Neural progenitor cell (in vitro differentiated cells): ENCODE data around the gene ZFPM1. TPM values are rescaled to one million over a fixed set of nuclear protein-coding genes. Genes with fewer than 3 reads are reported as not detected.

Experiments
- DNase-seq: peaks from one replicate; pipeline ENCODE4 v3.0.0-alpha.2; 2016; ENCODE audit warnings: low spot score
- H2AFZ ChIP-seq: fragments of 200-600 bp; sonication (generic); replicated peaks from 2 replicates; pipeline ENCODE4 v1.6.1; 2016; ENCODE audit warnings: antibody characterized with exemption
- H3F3A ChIP-seq: fragments of 200-600 bp; sonication (generic); 2 replicates; pipeline ENCODE4 v1.6.1; 2016; ENCODE audit warnings: antibody characterized with exemption, low read depth
- H3K27ac ChIP-seq: fragments of 200-600 bp; sonication (generic); 2 replicates; pipeline ENCODE4 v1.5.1; 2016; ENCODE audit warnings: mild to moderate bottlenecking
- H3K27me3 ChIP-seq: fragments of 200-600 bp; sonication (generic); 2 replicates; pipeline ENCODE4 v1.6.1; 2016; ENCODE audit warnings: mild to moderate bottlenecking, moderate library complexity
- H3K36me3 ChIP-seq: fragments of 200-600 bp; sonication (generic); 2 replicates; pipeline ENCODE4 v1.5.1; 2016
- H3K4me1 ChIP-seq: fragments of 200-600 bp; sonication (generic); 2 replicates; pipeline ENCODE4 v1.6.1; 2016; ENCODE audit warnings: mixed run types
- H3K4me2 ChIP-seq: fragments of 200-600 bp; sonication (generic); 2 replicates; pipeline ENCODE4 v1.6.1; 2016
- H3K4me3 ChIP-seq: fragments of 200-600 bp; sonication (generic); 2 replicates; pipeline ENCODE4 v1.5.1; 2016
- H3K79me2 ChIP-seq: fragments of 200-600 bp; sonication (generic); 2 replicates; pipeline ENCODE4 v1.6.1; 2016; ENCODE audit warnings: low read depth
- H3K9ac ChIP-seq: fragments of 200-600 bp; sonication (generic); 2 replicates; pipeline ENCODE4 v1.6.1; 2016
- H3K9me3 ChIP-seq: fragments of 200-600 bp; sonication (generic); 2 replicates; pipeline ENCODE4 v1.5.1; 2016; ENCODE audit warnings: low read depth
- H4K20me1 ChIP-seq: fragments of 200-600 bp; sonication (generic); 2 replicates; pipeline ENCODE4 v1.6.1; 2016; ENCODE audit warnings: low read depth
- H3K27ac Mint-ChIP-seq: 3 replicates; pipeline ENCODE4 v1.8.0; 2021; ENCODE audit warnings: mixed read lengths
- H3K27me3 Mint-ChIP-seq: 2 replicates; pipeline ENCODE4 v1.8.0; 2022; ENCODE audit warnings: low read depth, mild to moderate bottlenecking, inconsistent platforms, moderate library complexity, mixed read lengths; ENCODE audit not compliant: insufficient read depth
- H3K36me3 Mint-ChIP-seq: 3 replicates; pipeline ENCODE4 v1.8.0; 2021; ENCODE audit warnings: mixed read lengths
- H3K4me1 Mint-ChIP-seq: 3 replicates; pipeline ENCODE4 v1.8.0; 2021; ENCODE audit warnings: mixed read lengths
- H3K4me3 Mint-ChIP-seq: 3 replicates; pipeline ENCODE4 v1.8.0; 2021; ENCODE audit warnings: mild to moderate bottlenecking, moderate library complexity, mixed read lengths
- H3K9me3 Mint-ChIP-seq: 3 replicates; pipeline ENCODE4 v1.8.0; 2020; ENCODE audit warnings: mixed read lengths
- EZH2 ChIP-seq: fragments of 200-600 bp; sonication (generic); IDR thresholded peaks from 2 replicates; pipeline ENCODE4 v1.6.1; 2017; ENCODE audit warnings: antibody characterized with exemption, mild to moderate bottlenecking, moderate library complexity
- EZH2phosphoT487 ChIP-seq: fragments of 200-600 bp; sonication (generic); IDR thresholded peaks from 2 replicates; pipeline ENCODE4 v1.6.1; 2017; ENCODE audit warnings: antibody characterized with exemption
- total RNA-seq: library from RNA; depleted of rRNA; stranded (reverse); fragments of >200 nt; gene quantifications from 2 replicates; pipeline ENCODE4 v1.2.3, GENCODE V29; 2015; ENCODE audit warnings: low replicate concordance
- TF ChIP-seq, protein P1 (sequence below): fragments of 200-600 bp; sonication (generic); IDR thresholded peaks from 2 replicates; pipeline ENCODE4 v1.5.1; 2017; ENCODE audit warnings: antibody characterized with exemption, mild to moderate bottlenecking

Gene ZFPM1
- total RNA-seq, 1 donor from 2014 or later, result 0.36 TPM

DNA sequence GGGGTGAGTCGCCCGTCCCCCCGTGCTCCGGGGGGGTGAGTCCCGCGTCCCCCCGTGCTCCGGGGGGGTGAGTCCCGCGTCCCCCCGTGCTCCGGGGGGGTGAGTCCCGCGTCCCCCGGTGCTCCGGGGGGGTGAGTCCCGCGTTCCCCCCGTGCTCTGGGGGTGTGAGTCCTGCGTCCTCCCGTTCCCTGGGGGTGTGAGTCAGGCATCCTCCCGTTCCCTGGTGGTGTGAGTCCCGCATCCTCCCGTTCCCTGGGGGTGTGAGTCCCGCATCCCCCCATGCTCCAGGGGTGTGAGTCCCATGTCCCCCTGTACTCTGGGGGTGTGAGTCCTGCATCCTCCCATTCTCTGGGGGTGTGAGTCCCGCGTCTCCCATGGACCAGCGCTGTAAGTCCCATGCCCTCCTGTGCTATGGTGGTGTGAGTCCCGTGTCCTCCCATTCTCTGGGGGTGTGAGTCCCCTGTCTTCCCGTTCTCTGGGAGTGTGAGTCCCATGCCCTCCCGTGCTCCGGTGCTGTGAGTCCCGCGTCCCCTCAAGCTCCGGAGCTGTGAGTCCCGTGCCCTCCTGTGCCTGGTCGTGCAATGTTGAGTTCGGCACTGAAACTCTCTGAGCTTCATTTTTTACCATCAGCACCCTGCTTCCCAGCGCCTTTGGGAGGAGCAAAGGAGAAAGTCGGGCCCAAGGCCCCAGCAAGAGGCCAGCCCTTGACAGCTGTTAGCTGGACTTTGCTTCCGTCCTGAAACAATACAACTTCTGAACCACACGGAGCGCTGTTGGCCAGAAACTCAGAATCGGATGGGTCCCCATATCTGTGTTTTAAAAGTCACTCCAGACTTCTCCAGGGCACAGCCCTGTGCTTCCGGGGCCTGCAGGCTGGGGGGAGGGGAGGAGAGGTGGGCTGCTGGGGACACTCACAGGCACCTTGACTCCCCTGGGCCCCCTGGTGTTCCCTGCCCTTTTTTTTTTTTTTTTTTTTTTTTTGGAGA lies 105.7 kb downstream of the ZFPM1 start:
- Histone ChIP-seq H3K36me3 (no peaks in the 10 kb centered on the region), H3K79me2 (no peaks in the 10 kb centered on the region), H4K20me1 (peaks cover 26% of the 10 kb centered on the region), H3K4me1 (no peaks in the 10 kb centered on the region), H3F3A (peaks cover 5% of the 10 kb centered on the region), H3K27me3 (peaks cover 8% of the 10 kb centered on the region), H3K27ac (no peak overlapping the region), H3K4me2 (no peak overlapping the region), H2AFZ (no peak overlapping the region), H3K9me3 (no peaks in the 10 kb centered on the region), H3K9ac (no peak overlapping the region), H3K4me3 (no peak overlapping the region)
- Mint-ChIP-seq H3K4me3 (no peak overlapping the region), H3K9me3 (no peaks in the 10 kb centered on the region), H3K4me1 (peaks cover 24% of the 10 kb centered on the region), H3K27me3 (peaks cover 12% of the 10 kb centered on the region), H3K27ac (no peak overlapping the region), H3K36me3 (no peaks in the 10 kb centered on the region)
- no peak for TF ChIP-seq EZH2phosphoT487
- TF ChIP-seq, protein P1, sequence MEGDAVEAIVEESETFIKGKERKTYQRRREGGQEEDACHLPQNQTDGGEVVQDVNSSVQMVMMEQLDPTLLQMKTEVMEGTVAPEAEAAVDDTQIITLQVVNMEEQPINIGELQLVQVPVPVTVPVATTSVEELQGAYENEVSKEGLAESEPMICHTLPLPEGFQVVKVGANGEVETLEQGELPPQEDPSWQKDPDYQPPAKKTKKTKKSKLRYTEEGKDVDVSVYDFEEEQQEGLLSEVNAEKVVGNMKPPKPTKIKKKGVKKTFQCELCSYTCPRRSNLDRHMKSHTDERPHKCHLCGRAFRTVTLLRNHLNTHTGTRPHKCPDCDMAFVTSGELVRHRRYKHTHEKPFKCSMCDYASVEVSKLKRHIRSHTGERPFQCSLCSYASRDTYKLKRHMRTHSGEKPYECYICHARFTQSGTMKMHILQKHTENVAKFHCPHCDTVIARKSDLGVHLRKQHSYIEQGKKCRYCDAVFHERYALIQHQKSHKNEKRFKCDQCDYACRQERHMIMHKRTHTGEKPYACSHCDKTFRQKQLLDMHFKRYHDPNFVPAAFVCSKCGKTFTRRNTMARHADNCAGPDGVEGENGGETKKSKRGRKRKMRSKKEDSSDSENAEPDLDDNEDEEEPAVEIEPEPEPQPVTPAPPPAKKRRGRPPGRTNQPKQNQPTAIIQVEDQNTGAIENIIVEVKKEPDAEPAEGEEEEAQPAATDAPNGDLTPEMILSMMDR, result peak; percentile 47
- DNase-seq, result peak; percentile 64

DNA sequence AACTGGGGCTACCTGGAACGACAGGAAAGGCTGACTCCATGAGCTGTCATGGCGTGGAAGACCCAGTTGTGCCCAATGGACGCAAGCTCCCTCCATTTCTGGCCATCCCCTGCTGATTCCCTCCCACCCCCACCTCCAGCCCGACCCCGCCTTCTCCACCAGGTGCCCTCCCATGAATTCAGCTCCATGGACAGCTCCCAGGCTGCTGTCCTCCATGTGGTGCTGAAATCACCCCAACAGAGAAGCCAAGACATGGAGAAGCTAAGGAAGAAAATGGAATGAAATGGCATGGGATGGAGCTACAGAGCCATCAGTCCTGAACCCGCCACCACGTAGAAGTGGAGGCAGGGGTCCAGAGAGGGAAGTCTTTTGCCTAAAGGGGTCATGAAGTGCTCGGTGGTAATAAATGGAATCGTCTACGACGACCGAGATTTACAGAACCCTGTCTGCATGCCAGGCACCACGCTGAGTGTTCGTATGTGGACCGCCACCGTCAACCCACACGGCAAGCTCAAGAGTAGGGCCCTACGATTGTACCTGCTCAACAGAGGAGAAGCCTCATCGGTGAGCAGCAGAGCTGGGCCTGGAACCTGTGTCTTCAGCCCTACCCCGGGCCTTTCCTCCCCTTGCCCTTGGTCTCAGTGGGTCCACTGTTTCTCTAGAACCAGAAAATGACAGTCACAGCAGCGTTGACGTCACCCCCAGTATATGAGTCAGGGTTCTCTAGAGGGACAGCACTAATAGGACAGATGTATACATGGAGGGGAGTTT lies 107.8 kb downstream of the ZFPM1 start:
- no peaks in the 10 kb centered on the region for H3K9me3 ChIP-seq
- Mint-ChIP-seq H3K9me3 (no peaks in the 10 kb centered on the region), H3K4me1 (peaks cover 18% of the 10 kb centered on the region), H3K27ac (no peak overlapping the region), H3K36me3 (no peaks in the 10 kb centered on the region), H3K4me3 (no peak overlapping the region), H3K27me3 (peaks cover 11% of the 10 kb centered on the region)
- no peak overlapping the region for H3K27ac ChIP-seq
- TF ChIP-seq, protein P1, result no peak
- no peak for TF ChIP-seq EZH2phosphoT487
- no peak for TF ChIP-seq EZH2
- no peaks in the 10 kb centered on the region for H3K36me3 ChIP-seq
- peaks cover 26% of the 10 kb centered on the region for H4K20me1 ChIP-seq
- peaks cover 8% of the 10 kb centered on the region for H3K27me3 ChIP-seq
- no peaks in the 10 kb centered on the region for H3K4me1 ChIP-seq
- peak; percentile 78 for DNase-seq
- H2AFZ ChIP-seq, result no peak overlapping the region
- H3K4me3 ChIP-seq, result no peak overlapping the region
- no peaks in the 10 kb centered on the region for H3K79me2 ChIP-seq
- no peak overlapping the region for H3K9ac ChIP-seq
- H3K4me2 ChIP-seq, result no peak overlapping the region
- peaks cover 5% of the 10 kb centered on the region for H3F3A ChIP-seq

DNA sequence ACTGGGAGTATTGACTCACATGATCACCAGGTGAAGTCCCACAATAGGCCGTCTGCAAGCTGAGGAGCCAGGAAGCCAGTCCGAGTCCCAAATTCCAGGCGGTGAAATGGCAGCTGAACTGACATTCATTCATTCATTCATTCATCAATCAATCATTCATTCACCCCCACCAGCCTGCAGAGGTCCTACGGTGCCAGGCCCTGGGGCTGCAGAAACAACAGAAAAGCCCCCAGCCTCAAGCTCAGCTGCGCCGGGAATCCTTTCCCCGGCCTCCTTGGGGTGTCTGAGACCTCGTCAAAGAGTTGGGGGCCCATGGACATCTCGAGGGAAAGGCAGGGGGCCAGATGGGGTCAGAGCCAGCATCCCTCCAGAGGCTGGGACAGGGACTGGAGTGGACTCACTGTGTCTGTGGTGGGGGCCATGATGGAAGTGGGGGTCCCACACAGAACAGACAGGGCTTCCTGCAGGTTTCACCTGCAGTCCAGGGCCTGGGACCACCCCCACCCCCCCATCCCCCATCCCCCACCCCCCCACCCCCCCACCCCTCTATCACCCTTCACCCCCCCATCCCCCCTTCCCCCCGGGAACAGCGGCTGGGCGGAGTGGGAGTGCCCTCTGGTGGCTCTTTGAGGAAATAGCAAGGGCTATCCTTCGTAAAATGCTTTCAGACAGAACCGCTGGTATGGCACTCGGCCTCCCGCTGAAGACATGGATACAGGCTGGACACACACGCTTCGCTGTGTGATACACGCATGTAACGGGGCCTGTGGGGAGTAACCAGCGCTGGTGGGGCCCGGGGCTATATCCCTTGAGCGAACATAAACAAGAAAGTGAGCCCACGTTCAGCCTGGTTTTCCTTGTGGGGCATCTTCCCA lies 108.6 kb downstream of the ZFPM1 start:
- Mint-ChIP-seq H3K27me3 (peaks cover 11% of the 10 kb centered on the region), H3K4me1 (peaks cover 25% of the 10 kb centered on the region), H3K36me3 (no peaks in the 10 kb centered on the region), H3K27ac (no peak overlapping the region), H3K4me3 (peak overlapping the region; percentile 30), H3K9me3 (no peaks in the 10 kb centered on the region)
- H4K20me1 ChIP-seq, result peaks cover 26% of the 10 kb centered on the region
- DNase-seq, result peak; percentile 73
- H3K4me1 ChIP-seq, result no peaks in the 10 kb centered on the region
- TF ChIP-seq EZH2phosphoT487, result no peak
- TF ChIP-seq, protein P1, result peak; percentile 64
- H3K36me3 ChIP-seq, result no peaks in the 10 kb centered on the region
- no peak overlapping the region for H3K9ac ChIP-seq
- peaks cover 8% of the 10 kb centered on the region for H3K27me3 ChIP-seq
- H3K4me3 ChIP-seq, result no peak overlapping the region
- no peak overlapping the region for H3K27ac ChIP-seq
- no peaks in the 10 kb centered on the region for H3K79me2 ChIP-seq
- H2AFZ ChIP-seq, result no peak overlapping the region
- peaks cover 8% of the 10 kb centered on the region for H3F3A ChIP-seq
- no peaks in the 10 kb centered on the region for H3K9me3 ChIP-seq
- peak overlapping the region; percentile 60 for H3K4me2 ChIP-seq
